Lower lobe of right lung (tissue), 2 donors: ENCODE data around the gene HORMAD2. TPM values are rescaled to one million over a fixed set of nuclear protein-coding genes. Genes with fewer than 3 reads are reported as not detected.

Experiments used
- ATAC-seq, 2 donors: fragments of 200-7000 bp; cut with Tn5 transposase; one replicate each; pipeline ENCODE4 v1.9.1; 2020 to 2022; ENCODE audit warnings: mild to moderate bottlenecking in 2 of 2, moderate library complexity in 2 of 2
- DNase-seq: peaks from one replicate; pipeline ENCODE4 v3.0.0-alpha.2; 2020
- H3K27ac ChIP-seq: fragments of 200-600 bp; one replicate; pipeline ENCODE4 v1.8.0; 2022
- H3K27me3 ChIP-seq: fragments of 200-600 bp; one replicate; pipeline ENCODE4 v1.8.0; 2022; ENCODE audit warnings: low read depth
- H3K36me3 ChIP-seq: fragments of 200-600 bp; one replicate; pipeline ENCODE4 v1.8.0; 2022; ENCODE audit warnings: mild to moderate bottlenecking
- H3K4me1 ChIP-seq: fragments of 200-600 bp; one replicate; pipeline ENCODE4 v1.8.0; 2022
- H3K4me3 ChIP-seq: fragments of 200-600 bp; one replicate; pipeline ENCODE4 v1.8.0; 2022; ENCODE audit warnings: mild to moderate bottlenecking
- H3K9me3 ChIP-seq: fragments of 200-600 bp; one replicate; pipeline ENCODE4 v1.8.0; 2022
- intact Hi-C: fragments of 100-400 bp; cut with DNase I; formaldehyde crosslinking; loops from one replicate; pipeline ENCODE4 v1.11.0; 2022
- total RNA-seq: library from RNA; stranded (reverse); fragmentation: NEBNext Ultra II Directional; extraction: Animal tissue kit (Norgen Biotek cat#: 25700); gene quantifications from one replicate; pipeline ENCODE4 v1.2.1, GENCODE V29; 2021
- TF ChIP-seq, protein P1 (sequence below): fragments of 200-600 bp; IDR thresholded peaks from one replicate; pipeline ENCODE4 v1.8.0; 2022; ENCODE audit warnings: antibody characterized with exemption, mild to moderate bottlenecking
- donor health status: DM: no; HTN: yes; CAD: no; lungs with severe emphysema.

Gene HORMAD2
- total RNA-seq, 1 donor from 2014 or later = not detected

DNA sequence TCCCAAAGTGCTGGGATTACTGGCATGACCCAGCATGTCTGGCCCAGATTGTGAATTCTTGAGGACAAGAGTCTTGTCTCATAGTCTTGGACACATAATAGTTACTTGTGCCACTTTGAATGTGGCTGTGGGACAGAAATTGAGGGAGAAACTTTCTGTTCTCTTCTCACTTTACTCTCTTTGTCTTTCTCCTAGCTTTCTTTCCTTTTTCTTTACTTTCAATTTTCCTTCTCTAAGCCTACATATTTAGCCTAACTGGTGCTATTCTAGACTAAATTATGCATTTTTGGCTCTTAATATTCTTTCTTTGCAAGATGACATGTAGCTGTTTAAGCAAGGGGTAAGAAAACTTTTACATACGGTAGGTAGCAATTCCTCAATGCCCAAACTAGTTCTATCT, 33.2 kb downstream of the HORMAD2 start:
- Histone ChIP-seq H3K4me3 (no peak overlapping the region), H3K27ac (no peak overlapping the region), H3K27me3 (no peaks in the 10 kb centered on the region), H3K4me1 (no peaks in the 10 kb centered on the region), H3K9me3 (no peaks in the 10 kb centered on the region), H3K36me3 (no peaks in the 10 kb centered on the region)
- TF ChIP-seq, protein P1, sequence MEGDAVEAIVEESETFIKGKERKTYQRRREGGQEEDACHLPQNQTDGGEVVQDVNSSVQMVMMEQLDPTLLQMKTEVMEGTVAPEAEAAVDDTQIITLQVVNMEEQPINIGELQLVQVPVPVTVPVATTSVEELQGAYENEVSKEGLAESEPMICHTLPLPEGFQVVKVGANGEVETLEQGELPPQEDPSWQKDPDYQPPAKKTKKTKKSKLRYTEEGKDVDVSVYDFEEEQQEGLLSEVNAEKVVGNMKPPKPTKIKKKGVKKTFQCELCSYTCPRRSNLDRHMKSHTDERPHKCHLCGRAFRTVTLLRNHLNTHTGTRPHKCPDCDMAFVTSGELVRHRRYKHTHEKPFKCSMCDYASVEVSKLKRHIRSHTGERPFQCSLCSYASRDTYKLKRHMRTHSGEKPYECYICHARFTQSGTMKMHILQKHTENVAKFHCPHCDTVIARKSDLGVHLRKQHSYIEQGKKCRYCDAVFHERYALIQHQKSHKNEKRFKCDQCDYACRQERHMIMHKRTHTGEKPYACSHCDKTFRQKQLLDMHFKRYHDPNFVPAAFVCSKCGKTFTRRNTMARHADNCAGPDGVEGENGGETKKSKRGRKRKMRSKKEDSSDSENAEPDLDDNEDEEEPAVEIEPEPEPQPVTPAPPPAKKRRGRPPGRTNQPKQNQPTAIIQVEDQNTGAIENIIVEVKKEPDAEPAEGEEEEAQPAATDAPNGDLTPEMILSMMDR = no peak
- DNase-seq (no peak), ATAC-seq (no peak)
- intact Hi-C loops = no loop called here

DNA sequence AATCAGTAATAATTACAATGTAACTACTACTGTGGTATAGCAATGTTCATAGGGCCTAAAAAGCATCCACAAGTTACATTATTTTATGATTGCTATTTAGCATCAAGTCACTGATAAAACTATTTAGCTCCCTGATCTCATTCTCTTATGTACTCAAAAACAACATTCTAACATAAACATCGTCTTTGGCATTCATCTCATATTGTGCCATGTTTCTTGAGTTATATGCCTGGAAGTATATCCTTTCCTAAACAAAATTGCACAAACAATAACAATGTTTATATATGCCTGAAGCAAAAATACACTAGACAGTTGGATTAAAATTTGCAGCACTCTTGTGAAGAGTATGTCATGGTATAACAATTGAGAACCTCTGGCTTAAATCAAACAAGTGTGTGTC, 34.1 kb downstream of the HORMAD2 start:
- intact Hi-C loops = no loop called here
- TF ChIP-seq, protein P1 = no peak
- H3K9me3 ChIP-seq = no peaks in the 10 kb centered on the region
- ATAC-seq = no peak
- no peaks in the 10 kb centered on the region for H3K27me3 ChIP-seq
- H3K4me3 ChIP-seq = no peak overlapping the region
- H3K36me3 ChIP-seq = no peaks in the 10 kb centered on the region
- no peak for DNase-seq
- H3K4me1 ChIP-seq = no peaks in the 10 kb centered on the region
- H3K27ac ChIP-seq = no peak overlapping the region

DNA sequence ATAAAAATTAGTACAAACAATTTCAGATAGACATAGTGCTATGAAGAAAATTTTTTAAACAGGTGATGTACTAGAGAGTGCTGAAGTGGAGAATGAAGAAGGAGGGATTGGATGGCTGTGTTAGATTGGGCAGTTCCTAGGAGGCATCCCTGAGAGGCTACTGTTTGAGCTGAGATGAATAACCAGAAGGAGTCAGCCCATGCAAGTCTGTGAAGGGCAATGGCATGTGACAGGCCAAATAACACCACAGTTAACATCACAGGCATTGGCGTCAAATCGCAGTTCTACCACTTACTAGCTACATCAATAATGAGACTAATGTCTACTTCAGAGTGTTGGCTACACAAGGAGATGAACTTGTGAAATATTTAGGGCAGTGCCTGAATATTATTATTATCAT, 35.4 kb downstream of the HORMAD2 start:
- intact Hi-C loops = no loop called here
- DNase-seq (no peak), ATAC-seq (no peak)
- Histone ChIP-seq H3K27ac (no peak overlapping the region), H3K4me1 (no peaks in the 10 kb centered on the region), H3K36me3 (no peaks in the 10 kb centered on the region), H3K9me3 (no peaks in the 10 kb centered on the region), H3K27me3 (no peaks in the 10 kb centered on the region), H3K4me3 (no peak overlapping the region)
- TF ChIP-seq, protein P1 = no peak

DNA sequence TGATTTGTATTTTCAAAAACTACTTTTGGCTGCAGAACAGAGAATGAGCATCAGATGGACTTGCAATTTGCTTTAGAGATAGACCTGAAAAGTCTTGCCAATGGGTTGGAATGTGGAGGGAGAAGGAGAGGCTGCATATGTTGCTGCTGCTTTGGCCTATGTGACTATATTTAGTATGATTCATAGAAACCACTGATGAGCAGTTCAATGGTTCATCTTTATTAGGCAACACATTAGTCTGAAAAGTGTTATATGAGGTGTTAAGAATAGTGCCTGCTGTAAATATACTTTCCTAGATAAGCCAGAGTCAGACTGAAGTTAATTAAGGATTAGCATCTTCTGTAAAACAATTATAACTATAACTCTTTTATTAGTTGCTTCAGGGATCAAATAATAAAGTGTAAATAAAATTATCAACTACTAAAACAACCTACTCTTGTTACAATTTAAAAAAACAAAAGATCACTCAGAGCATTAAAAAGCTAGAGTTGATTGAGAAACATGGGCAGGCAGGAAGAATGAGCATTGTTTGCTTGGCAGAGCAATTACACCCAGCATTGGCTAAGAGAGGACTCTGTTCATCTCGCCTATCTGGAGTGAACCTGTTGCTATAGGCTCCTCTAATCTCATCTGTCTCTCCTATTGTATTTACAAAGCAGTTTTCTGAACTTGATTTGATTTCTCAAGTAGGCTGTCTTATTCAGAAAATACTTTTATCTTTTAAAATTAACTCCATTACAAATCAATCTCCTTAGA, 36.3 kb downstream of the HORMAD2 start:
- ATAC-seq (no peak), DNase-seq (no peak)
- no peaks in the 10 kb centered on the region for H3K4me1 ChIP-seq
- H3K4me3 ChIP-seq = no peak overlapping the region
- H3K36me3 ChIP-seq = no peaks in the 10 kb centered on the region
- intact Hi-C loops = no loop called here
- H3K27me3 ChIP-seq = no peaks in the 10 kb centered on the region
- H3K9me3 ChIP-seq = no peaks in the 10 kb centered on the region
- TF ChIP-seq, protein P1 = no peak
- H3K27ac ChIP-seq = no peak overlapping the region

DNA sequence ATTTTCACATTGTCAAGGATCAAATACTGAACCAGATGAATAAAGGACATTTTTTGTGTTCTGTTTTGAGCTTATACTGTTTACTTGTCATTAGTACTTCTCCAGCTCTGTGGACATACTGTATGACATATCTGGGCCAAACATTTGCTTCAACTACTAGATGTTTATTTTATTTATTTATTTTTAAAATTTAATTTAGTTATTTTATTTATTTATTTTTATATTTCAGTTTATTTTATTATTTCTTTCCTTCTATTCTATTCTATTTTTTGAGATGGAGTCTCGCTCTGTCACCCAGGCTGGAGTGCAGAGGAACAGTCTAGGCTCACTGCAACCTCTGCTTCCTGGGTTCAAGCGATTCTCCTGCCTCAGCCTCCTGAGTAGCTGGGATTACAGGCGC, 37.0 kb downstream of the HORMAD2 start:
- TF ChIP-seq, protein P1 = no peak
- Histone ChIP-seq H3K27me3 (no peaks in the 10 kb centered on the region), H3K4me1 (no peaks in the 10 kb centered on the region), H3K9me3 (no peaks in the 10 kb centered on the region), H3K27ac (no peak overlapping the region), H3K4me3 (no peak overlapping the region), H3K36me3 (no peaks in the 10 kb centered on the region)
- intact Hi-C loops = no loop called here
- ATAC-seq (no peak), DNase-seq (no peak)
